Activated CD8-positive, alpha-beta memory T cell treated with anti-CD3 and anti-CD28 coated beads, Interleukin-2, amount 50 U/mL, for 1 hour (primary cell): ENCODE data around the gene GNB3.

Source experiments
- DNase-seq: peaks from one replicate; pipeline ENCODE4 v3.0.0-alpha.2; 2020; ENCODE audit errors: extremely low read depth

Gene GNB3

GRCh38 chr12:6840761-6841515, at the start of gene GNB3:
TSS of gene GNB3 (plus strand) at chr12:6840925. CDS start at chr12:6841288, 363 bp downstream.
- DNase-seq: no peak

GRCh38 chr12:6791931-6792520, 48.7 kb upstream of the GNB3 start:
- DNase-seq: no peak

- DNase-seq: no peak
These were observed 48.1 kb upstream of the GNB3 start for GRCh38 chr12:6792522-6793201.

GRCh38 chr12:6795088-6795487, 45.6 kb upstream of the GNB3 start:
- DNase-seq: no peak

GRCh38 chr12:6796576-6796975, 44.1 kb upstream of the GNB3 start:
- no peak for DNase-seq

- DNase-seq: no peak
These were observed 41.6 kb upstream of the GNB3 start for GRCh38 chr12:6799147-6799546.

- DNase-seq: no peak
These were observed 33.6 kb upstream of the GNB3 start for GRCh38 chr12:6807170-6807569.

GRCh38 chr12:6809056-6809455, 31.7 kb upstream of the GNB3 start:
- no peak for DNase-seq

- DNase-seq: no peak
These were observed 30.0 kb upstream of the GNB3 start for GRCh38 chr12:6810758-6811157.

- DNase-seq: no peak
These were observed 27.4 kb upstream of the GNB3 start for GRCh38 chr12:6813363-6813762.

- DNase-seq: no peak
These were observed 24.1 kb upstream of the GNB3 start for GRCh38 chr12:6816598-6816997.

- no peak for DNase-seq
These were observed 23.6 kb upstream of the GNB3 start for GRCh38 chr12:6817098-6817497.

- DNase-seq: no peak
These were observed 23.0 kb upstream of the GNB3 start for GRCh38 chr12:6817662-6818157.

- no peak for DNase-seq
These were observed 22.5 kb upstream of the GNB3 start for GRCh38 chr12:6818222-6818621.

GRCh38 chr12:6818645-6819044, 22.1 kb upstream of the GNB3 start:
- no peak for DNase-seq

GRCh38 chr12:6819106-6820030, 21.4 kb upstream of the GNB3 start:
- DNase-seq: no peak

- DNase-seq: no peak
These were observed 20.6 kb upstream of the GNB3 start for GRCh38 chr12:6820166-6820565.

- no peak for DNase-seq
These were observed 18.9 kb upstream of the GNB3 start, which contains the start of gene GPR162 for GRCh38 chr12:6821591-6822425. TSS of gene GPR162 (plus strand) at chr12:6821821. CDS start at chr12:6823899, 2,078 bp downstream.

GRCh38 chr12:6822426-6823135, 18.1 kb upstream of the GNB3 start:
- DNase-seq: no peak
